ENCODE results near the gene NPAS1.

NPAS1 gene

DNA sequence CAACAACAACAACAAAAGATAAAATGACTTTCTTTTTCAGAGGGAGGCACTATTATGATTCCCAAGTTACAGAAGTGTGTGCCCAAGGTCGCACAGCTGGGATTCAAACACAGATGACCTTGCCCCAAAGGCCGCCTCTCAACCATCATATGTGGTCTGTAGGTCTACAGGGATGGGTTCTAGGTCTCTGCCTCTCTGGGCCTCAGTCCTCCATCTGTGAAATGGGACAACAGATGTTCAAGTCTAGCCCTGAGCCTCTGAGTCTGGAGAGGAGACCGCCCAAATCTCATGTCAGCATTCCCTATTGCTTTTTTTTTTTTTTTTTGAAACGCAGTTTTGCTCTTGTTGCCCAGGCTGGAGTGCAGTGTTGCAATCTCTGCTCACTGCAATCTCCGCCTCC is 4.9 kb downstream of the NPAS1 start:
- H3K4me3 ChIP-seq (replicated peaks; ENCODE audit: low read depth, low read length) = no peak overlapping the region
- TF ChIP-seq CTCF (IDR thresholded peaks at IDR 0.05; ENCODE audit: low read depth, low read length, missing control alignments) = no peak
- no peak for DNase-seq (ENCODE audit: extremely low read depth, low read depth)

- no peak for DNase-seq (ENCODE audit: extremely low read depth, low read depth)
- H3K4me3 ChIP-seq (replicated peaks; ENCODE audit: low read depth, low read length) = no peak overlapping the region
- TF ChIP-seq CTCF (IDR thresholded peaks at IDR 0.05; ENCODE audit: low read depth, low read length, missing control alignments) = no peak
Measured at GRCh38 chr19:47026156-47026555, 6.5 kb downstream of the NPAS1 start.

DNA sequence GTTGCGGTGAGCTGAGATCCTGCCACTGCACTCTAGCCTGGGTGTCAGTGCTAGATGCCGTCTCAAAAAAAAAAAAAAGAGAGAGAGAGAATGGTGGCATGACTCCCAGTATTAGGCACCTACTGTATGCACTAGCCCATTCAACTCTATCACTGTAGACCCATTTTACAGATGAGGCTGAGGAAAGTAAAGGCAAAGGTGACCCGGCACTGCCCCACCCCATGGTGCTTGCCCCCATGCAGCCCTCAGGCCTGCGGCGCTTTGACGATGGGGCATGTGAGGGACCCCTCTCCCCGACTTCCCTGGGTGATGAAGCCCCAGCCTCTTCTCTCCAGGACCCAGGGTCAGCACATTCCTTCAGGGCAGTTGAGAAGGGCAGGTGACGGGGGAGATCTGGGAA is 7.3 kb downstream of the NPAS1 start:
- DNase-seq (ENCODE audit: extremely low read depth, low read depth) = no peak
- TF ChIP-seq CTCF (IDR thresholded peaks at IDR 0.05; ENCODE audit: low read depth, low read length, missing control alignments) = no peak
- no peak overlapping the region for H3K4me3 ChIP-seq (replicated peaks; ENCODE audit: low read depth, low read length)

DNA sequence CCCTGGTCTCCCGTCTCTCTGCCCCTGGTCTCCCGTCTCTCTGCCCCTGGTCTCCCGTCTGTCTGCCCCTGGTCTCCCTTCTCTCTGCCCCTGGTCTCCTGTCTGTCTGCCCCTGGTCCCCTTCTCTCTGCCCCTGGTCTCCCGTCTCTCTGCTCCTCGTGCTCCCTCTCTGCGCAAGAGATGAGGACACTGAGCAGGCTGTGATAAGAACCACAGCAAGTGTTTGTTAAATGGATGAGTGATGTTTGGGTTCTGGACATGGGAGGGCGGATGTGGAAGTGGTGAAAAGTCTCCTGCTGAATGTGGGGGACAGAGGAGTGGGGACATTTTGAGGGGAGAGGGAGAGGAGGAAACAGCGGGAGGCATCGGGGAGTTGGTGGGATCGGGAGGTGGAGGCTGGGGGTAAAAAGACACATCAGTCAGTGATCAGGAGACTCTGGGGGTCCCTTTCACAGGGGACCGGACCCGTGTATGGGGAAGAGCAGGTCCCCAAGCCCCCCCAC is 8.0 kb downstream of the NPAS1 start:
- DNase-seq (ENCODE audit: extremely low read depth, low read depth) = no peak
- no peak for TF ChIP-seq CTCF (IDR thresholded peaks at IDR 0.05; ENCODE audit: low read depth, low read length, missing control alignments)
- no peak overlapping the region for H3K4me3 ChIP-seq (replicated peaks; ENCODE audit: low read depth, low read length)

GRCh38 chr19:47028195-47028601 is 8.6 kb downstream of the NPAS1 start:
- DNase-seq (ENCODE audit: extremely low read depth, low read depth) = no peak

DNA sequence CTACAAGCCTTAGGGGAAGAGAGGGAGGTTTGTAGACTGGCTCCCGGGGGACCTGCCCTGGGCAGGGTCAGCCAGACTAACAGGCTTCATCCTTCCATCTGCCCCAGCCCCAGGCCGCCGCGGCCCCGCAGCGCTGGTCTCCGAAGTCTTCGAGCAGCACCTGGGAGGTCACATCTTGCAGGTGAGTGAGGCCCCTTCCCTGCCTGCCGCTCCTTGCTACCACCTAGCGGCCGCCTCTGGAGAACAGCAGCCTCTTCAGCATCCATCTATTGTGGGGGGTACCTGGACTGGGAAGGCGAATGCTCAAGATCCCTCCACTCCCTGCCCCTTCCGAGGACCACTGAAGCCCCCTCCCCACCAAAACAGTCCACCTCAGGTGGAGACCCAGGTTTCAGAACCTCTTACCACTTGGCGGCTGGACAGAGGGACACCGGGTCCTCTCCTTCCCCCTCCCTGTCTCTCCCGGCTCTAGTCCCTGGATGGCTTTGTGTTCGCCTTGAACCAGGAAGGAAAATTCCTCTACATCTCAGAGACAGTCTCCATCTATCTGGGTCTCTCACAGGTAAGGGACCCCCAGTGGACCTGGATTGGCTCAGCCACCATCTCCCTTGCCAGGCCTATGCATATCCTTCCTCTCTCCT is 12.7 kb downstream of the NPAS1 start:
- no peak for DNase-seq (ENCODE audit: extremely low read depth, low read depth)
- TF ChIP-seq CTCF (IDR thresholded peaks at IDR 0.05; ENCODE audit: low read depth, low read length, missing control alignments) = peak; percentile 87
- no peak overlapping the region for H3K4me3 ChIP-seq (replicated peaks; ENCODE audit: low read depth, low read length)

More at GRCh38 chr19:47028195-47028601, 8.6 kb downstream of the NPAS1 start:
- no peak overlapping the region for H3K4me3 ChIP-seq (replicated peaks; ENCODE audit: low read depth, low read length)
- TF ChIP-seq CTCF (IDR thresholded peaks at IDR 0.05; ENCODE audit: low read depth, low read length, missing control alignments) = no peak

Measured in HFF-Myc (cell line).